ENCODE measurements around the gene GAGE12H. TPM values are rescaled to one million over a fixed set of nuclear protein-coding genes. Genes with fewer than 3 reads are reported as not detected.

The GAGE12H gene
- total RNA-seq, 1 experiment from 2014 or later: not detected

- Mint-ChIP-seq H3K36me3 (ENCODE audit: insufficient read depth in 1 of 3, low read depth in 3 of 3) (peaks cover 0 to 4% (median 0%) of the 10 kb centered on the region in 3 experiments; a peak in 4 of 7 replicates), H3K4me3 (no peak overlapping the region), H3K9me3 (peaks cover 59 to 72% of the 10 kb centered on the region in 2 experiments), H3K4me1 (peaks cover 0 to 5% of the 10 kb centered on the region in 2 experiments; a peak in 2 of 4 replicates), H3K27me3 (ENCODE audit: low read depth) (no peaks in the 10 kb centered on the region), H3K27ac (no peak overlapping the region)
- WGBS (ENCODE audit: extremely low coverage, insufficient read length, low lambda C conversion rate): no CpG with 5 or more reads among the region's 7 CpGs
- Histone ChIP-seq H3K27me3 (ENCODE audit: insufficient read depth, low read length) (no peaks in the 10 kb centered on the region), H2BK12ac (ENCODE audit: insufficient read length, low read depth, low read length) (no peak overlapping the region), H2BK5ac (ENCODE audit: insufficient read length, low read length) (no peak overlapping the region), H2AK5ac (ENCODE audit: insufficient read length, low read length) (no peak overlapping the region), H3K23ac (ENCODE audit: insufficient read length, low read depth, low read length) (no peak overlapping the region), H2BK15ac (ENCODE audit: low read depth, low read length) (no peak overlapping the region), H4K20me1 (ENCODE audit: control insufficient read depth, insufficient read depth, insufficient read length) (no peaks in the 10 kb centered on the region), H2BK120ac (ENCODE audit: low read depth, low read length, poor library complexity, severe bottlenecking) (no peak overlapping the region), H3K9ac (ENCODE audit: extremely low read depth, insufficient read length, low read length) (no peak overlapping the region), H3K4me2 (ENCODE audit: insufficient read depth, insufficient read length, low read length) (no peak overlapping the region), H3K4ac (ENCODE audit: low read depth, low read length) (no peak overlapping the region), H3K18ac (ENCODE audit: insufficient read length, low read depth, low read length) (no peak overlapping the region), H3K9me3 (ENCODE audit: control insufficient read depth, low read depth, low read length) (peaks cover 38% of the 10 kb centered on the region), H3T11ph (ENCODE audit: low read length) (no peak overlapping the region), H3K14ac (ENCODE audit: insufficient read depth, low read length) (no peak overlapping the region), H3K27ac (ENCODE audit: insufficient read length, low read depth, low read length) (no peak overlapping the region), H3K4me1 (ENCODE audit: insufficient read depth, low read length) (no peaks in the 10 kb centered on the region), H4K8ac (replicated peaks; ENCODE audit: insufficient read length, low read depth, low read length) (no peak overlapping the region), H3K56ac (ENCODE audit: insufficient read length, low read depth, low read length) (no peak overlapping the region), H3K79me2 (ENCODE audit: insufficient read depth, low read length) (no peaks in the 10 kb centered on the region), H4K5ac (ENCODE audit: insufficient read length, low read depth, low read length) (no peak overlapping the region), H3K23me2 (ENCODE audit: insufficient read length, low read depth, low read length, poor library complexity, severe bottlenecking) (no peaks in the 10 kb centered on the region), H2AFZ (ENCODE audit: low read length) (no peak overlapping the region), H4K91ac (ENCODE audit: insufficient read length, low read depth, low read length) (no peak overlapping the region), H2BK20ac (ENCODE audit: low read depth, low read length, poor library complexity, severe bottlenecking) (no peak overlapping the region), H3K79me1 (ENCODE audit: insufficient read depth, low read depth, low read length, poor library complexity, severe bottlenecking) (no peaks in the 10 kb centered on the region)
- DNase-seq: no peak
- no peak for TF ChIP-seq CTCF (conservative IDR thresholded peaks at IDR 0.05)
These were observed 31.1 kb downstream of the GAGE12H start for GRCh38 chrX:49610718-49611310.
